ENCODE data around the gene NTM. TPM values are rescaled to one million over a fixed set of nuclear protein-coding genes. Genes with fewer than 3 reads are reported as not detected.

NTM gene
- total RNA-seq, 1 donor: 52.2 TPM

GRCh38 chr11:131583938-131584337 is 213.5 kb downstream of the NTM start:
- no peak overlapping the region for H3K4me3 ChIP-seq (ENCODE audit: low read depth, low read length)
- TF ChIP-seq CTCF (IDR thresholded peaks at IDR 0.05; ENCODE audit: insufficient read depth, low read length): no peak
- no peak for DNase-seq (ENCODE audit: low read depth)

- H3K4me3 ChIP-seq (ENCODE audit: low read depth, low read length): no peak overlapping the region
- TF ChIP-seq CTCF (IDR thresholded peaks at IDR 0.05; ENCODE audit: insufficient read depth, low read length): no peak
- no peak for DNase-seq (ENCODE audit: low read depth)
Observed at GRCh38 chr11:131584785-131585592, 214.6 kb downstream of the NTM start.

GRCh38 chr11:131588057-131588456 is 217.6 kb downstream of the NTM start:
- no peak for TF ChIP-seq CTCF (IDR thresholded peaks at IDR 0.05; ENCODE audit: insufficient read depth, low read length)
- no peak overlapping the region for H3K4me3 ChIP-seq (ENCODE audit: low read depth, low read length)
- DNase-seq (ENCODE audit: low read depth): no peak

GRCh38 chr11:131591051-131591461 is 220.6 kb downstream of the NTM start:
- no peak for DNase-seq (ENCODE audit: low read depth)

GRCh38 chr11:131592152-131592551 is 221.7 kb downstream of the NTM start:
- no peak for DNase-seq (ENCODE audit: low read depth)
- H3K4me3 ChIP-seq (ENCODE audit: low read depth, low read length): no peak overlapping the region
- no peak for TF ChIP-seq CTCF (IDR thresholded peaks at IDR 0.05; ENCODE audit: insufficient read depth, low read length)

More at GRCh38 chr11:131591051-131591461, 220.6 kb downstream of the NTM start:
- H3K4me3 ChIP-seq (ENCODE audit: low read depth, low read length): no peak overlapping the region
- no peak for TF ChIP-seq CTCF (IDR thresholded peaks at IDR 0.05; ENCODE audit: insufficient read depth, low read length)

- no peak for TF ChIP-seq CTCF (IDR thresholded peaks at IDR 0.05; ENCODE audit: insufficient read depth, low read length)
- no peak overlapping the region for H3K4me3 ChIP-seq (ENCODE audit: low read depth, low read length)
- DNase-seq (ENCODE audit: low read depth): no peak
Observed at GRCh38 chr11:131592734-131593133, 222.3 kb downstream of the NTM start.

Data from fibroblast of the aortic adventitia (primary cell).